Measurements from ENCODE around the gene PHF12.
"Not testable (repeated sequence)": the region's sequence is repeated elsewhere in the genome, so short reads cannot be mapped to it uniquely, and the experiment has no call there.

Gene PHF12

DNA sequence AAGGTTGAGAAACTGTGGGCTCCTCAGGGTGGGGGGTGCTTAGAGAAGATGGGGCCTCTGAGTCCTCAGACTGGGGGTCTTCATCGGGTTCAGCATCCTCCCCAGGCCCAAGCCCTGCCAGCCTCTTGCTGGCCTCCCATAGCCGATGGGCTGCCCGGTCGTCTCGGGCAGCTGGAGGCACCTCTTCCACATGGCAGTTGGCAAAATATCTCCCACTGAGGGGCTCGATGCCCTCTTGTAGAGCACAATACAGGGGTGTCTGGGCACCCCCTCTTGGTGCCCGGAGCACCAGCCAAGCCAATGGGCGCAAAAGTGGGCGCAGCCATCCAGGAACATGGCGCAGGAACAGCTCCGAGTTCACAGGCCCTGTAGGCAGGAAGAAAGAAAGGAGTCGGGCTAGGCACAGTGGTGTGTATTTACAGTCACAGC lies 52.8 kb downstream of the PHF12 start:
- in situ Hi-C loops (cut with HindIII; ENCODE audit: low pct_unique_long_range_greater_than_20kb, low sequenced_read_pairs) = no loop called here
- no peak for TF ChIP-seq JUND (IDR thresholded peaks at IDR 0.05; ENCODE audit: low read depth)
- no peak for DNase-seq (ENCODE audit: low read depth in 1 of 2, low spot score in 1 of 2)

DNA sequence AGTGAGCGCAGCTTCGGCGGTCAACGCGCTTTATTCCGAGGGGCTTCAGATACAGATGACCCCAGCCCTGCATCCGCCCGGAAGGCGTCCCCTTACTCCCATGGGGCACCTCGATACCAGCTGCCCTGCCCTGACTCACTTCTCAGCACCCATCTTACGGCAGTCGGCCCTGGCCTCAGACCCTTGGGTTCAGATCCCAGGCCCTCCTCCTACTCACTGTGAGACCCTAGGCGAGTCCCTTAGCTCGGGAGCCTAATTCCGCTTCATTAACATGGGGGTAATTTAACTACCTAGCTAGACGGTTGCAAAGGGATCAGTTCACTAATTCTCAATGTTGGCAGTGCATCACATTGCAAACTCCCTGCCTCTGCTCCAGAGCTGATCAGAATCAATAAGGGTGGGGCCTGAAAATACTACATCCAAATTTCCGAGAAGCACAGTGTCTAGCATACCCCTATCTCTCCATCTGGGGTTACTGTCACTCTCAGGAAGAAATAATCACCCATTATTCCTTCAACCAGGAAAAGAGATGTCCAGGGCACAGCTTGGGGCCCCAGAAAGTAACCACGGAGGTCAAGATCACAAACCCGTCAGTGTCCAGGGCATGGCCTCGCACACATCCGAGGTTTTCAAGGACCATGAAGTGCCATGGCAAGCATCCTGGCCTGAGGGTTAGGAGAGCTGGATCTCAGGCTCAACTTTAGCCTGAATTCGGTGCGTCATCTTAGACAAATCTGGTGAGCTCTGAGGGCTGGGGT lies 53.4 kb downstream of the PHF12 start:
- no peak for TF ChIP-seq JUND (IDR thresholded peaks at IDR 0.05; ENCODE audit: low read depth)
- no peak for DNase-seq (ENCODE audit: low read depth in 1 of 2, low spot score in 1 of 2)
- in situ Hi-C loops (cut with HindIII; ENCODE audit: low pct_unique_long_range_greater_than_20kb, low sequenced_read_pairs) = no loop called here

DNA sequence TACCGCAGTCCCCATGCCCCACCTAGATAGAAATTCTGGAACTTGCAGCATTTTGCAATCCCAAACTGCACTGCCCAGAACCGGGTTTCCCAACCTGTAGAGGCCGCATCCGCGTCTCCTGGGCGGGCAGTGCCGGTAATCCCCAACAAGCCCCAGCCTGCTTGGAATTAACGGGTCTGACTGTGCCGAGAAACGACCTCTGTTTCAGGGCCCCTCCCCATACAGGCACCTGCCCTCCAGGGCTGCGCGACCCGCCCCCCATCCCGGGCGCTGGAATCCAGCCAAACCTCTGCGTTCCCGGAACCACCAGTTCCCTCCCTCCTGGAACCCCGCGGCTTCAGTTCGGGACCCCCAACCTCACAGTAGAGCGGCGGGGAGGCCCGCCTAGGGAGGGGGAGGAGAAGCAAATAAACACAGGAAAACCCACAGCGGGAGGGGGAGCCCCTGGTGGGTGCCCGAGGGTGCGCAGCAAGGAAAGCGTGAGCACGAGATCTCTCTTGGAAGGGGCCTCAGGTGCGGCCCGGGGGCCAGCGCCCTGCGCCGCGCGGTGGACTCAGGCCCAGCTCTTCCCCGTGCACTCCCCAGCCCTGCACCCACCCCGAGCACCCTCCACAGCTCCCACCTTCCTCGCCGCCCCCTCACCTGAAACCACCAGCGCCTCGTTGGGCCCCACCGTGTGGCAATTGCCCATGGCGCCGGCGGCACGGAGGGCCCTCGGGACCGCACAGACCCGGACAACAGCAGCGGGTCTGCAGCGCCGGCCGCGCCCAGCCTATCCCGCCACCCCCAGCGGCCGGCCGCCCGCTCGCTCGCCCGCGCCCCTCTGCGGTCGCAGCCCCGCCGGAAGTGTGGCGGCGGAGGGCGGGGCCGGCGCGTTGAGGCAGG lies 54.2 kb downstream of the PHF12 start, which contains the start of gene FLOT2:
Gene FLOT2 (minus strand): TSS at position 850 of the 885 bp plus-strand sequence. CDS start 159 bp downstream, at position 691.
- in situ Hi-C loops (cut with HindIII; ENCODE audit: low pct_unique_long_range_greater_than_20kb, low sequenced_read_pairs) = no loop called here
- peak; percentile 56 to 68 for DNase-seq (ENCODE audit: low read depth in 1 of 2, low spot score in 1 of 2)
- TF ChIP-seq JUND (IDR thresholded peaks at IDR 0.05; ENCODE audit: low read depth) = no peak

DNA sequence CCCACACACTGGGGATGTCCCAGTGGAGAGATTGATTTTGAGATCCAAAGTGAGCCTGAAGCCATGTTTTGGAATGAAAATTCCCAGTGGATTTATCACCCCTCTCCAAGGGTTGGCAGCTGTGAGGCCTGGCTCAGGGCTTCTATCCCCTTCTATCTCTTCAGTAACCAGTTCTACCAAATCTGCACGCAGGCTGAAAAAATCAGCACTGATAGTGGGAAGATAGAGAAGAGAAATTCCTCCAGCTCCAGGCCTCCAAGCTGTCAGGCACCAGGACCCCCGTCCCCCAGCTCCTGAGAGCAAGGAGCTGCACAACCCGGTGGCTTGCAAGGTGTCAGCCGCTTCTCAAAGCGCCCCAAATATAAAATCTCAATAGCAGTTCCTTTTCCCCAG lies 54.8 kb downstream of the PHF12 start:
- no peak for TF ChIP-seq JUND (IDR thresholded peaks at IDR 0.05; ENCODE audit: low read depth)
- in situ Hi-C loops (cut with HindIII; ENCODE audit: low pct_unique_long_range_greater_than_20kb, low sequenced_read_pairs) = no loop called here
- no peak for DNase-seq (ENCODE audit: low read depth in 1 of 2, low spot score in 1 of 2)

DNA sequence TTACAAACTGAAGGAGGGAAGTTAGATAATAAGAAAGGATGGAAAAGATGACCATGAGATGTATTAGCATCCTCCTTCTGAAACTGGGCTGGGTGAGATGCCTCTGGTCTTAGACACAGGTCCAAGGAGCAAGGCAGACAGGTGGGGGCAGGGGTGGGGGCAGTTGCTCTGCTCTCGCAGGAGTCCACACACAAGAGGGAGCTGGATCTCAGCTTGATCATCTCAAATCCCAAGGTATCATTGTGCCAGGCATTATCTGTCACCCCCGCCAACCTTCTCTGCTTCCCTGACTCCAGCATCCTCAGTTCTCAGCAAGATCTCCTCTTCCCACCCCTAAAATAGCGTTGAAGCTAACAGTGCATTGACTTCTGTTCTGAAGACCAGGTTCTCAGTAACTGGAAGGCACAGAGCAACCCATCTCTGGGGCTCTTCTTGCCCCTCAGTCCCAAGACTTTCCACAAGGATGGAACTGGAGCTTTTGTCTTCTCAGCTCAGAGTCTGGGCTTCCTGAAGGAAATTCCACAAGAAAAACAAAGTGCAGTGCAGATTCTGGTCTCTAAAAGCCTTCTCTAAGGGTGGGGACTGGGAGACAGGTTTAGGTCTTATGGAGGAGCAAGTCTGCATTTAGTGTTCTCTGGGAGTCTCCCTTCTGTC lies 55.4 kb downstream of the PHF12 start:
- in situ Hi-C loops (cut with HindIII; ENCODE audit: low pct_unique_long_range_greater_than_20kb, low sequenced_read_pairs) = no loop called here
- no peak for TF ChIP-seq JUND (IDR thresholded peaks at IDR 0.05; ENCODE audit: low read depth)
- DNase-seq (ENCODE audit: low read depth in 1 of 2, low spot score in 1 of 2) = no peak

DNA sequence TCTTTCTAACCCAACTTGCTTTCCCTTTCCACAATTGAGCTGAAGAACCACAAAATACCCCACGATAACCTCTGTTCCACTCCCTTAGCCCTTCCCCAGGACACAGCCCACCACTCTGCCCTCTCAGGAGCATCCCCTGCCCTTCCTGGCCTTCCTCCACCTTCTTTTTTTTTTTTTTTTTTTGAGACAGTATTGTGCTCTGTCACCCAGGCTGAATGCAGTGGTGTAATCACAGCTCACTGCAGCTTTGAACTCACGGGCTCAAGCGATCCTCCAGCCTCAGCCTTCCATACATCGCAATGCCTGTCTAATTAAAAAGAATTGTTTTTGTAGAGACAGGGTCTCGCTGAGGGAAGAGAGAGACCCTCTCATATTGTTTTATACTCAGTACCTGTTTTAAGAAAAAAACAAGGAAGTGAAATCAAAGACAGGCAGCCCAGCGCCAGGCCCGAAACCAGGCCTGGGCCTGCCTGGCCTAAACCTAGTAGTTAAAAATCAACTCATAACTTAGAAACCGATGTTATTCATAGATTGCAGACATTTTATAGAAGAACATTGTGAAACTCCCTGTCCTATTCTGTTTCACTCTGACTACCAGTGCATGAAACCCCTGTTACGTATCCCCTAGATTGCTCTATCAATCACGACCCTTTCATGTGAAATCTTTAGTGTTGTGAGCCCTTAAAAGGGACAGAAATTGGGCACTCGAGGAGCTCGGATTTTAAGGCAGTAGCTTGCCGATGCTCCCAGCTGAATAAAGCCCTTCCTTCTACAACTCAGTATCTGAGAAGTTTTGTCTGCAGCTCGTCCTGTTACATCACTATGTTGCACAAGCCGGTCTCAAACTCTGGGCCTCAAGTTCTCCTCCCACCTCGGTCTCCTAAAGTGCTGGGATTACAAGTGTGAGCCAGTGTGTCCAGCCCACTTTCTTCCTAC lies 57.8 kb downstream of the PHF12 start:
- DNase-seq (ENCODE audit: low read depth in 1 of 2, low spot score in 1 of 2); in situ Hi-C loops (cut with HindIII; ENCODE audit: low pct_unique_long_range_greater_than_20kb, low sequenced_read_pairs): not testable (repeated sequence)

DNA sequence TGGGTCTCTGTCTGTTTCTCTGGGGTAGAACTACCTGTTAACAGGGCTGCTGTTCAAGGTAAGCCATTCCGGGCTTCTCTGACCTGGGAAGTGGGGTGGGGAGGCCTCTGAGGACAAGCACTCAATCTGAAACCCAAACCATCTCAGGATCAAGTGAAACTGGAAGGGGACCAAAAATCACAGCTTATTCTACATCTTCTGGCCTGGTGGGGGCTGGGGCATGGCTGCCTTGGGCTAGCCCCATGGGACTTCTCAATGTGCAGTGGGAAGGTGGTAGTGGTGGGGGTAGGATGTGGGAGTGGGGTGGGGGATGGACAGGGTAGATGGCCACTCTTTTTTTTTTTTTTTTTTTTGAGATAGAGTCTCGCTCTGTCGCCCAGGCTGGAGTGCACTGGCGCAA lies 59.3 kb downstream of the PHF12 start:
- no peak for TF ChIP-seq JUND (IDR thresholded peaks at IDR 0.05; ENCODE audit: low read depth)
- DNase-seq (ENCODE audit: low read depth in 1 of 2, low spot score in 1 of 2) = no peak
- in situ Hi-C loops (cut with HindIII; ENCODE audit: low pct_unique_long_range_greater_than_20kb, low sequenced_read_pairs) = no loop called here

DNA sequence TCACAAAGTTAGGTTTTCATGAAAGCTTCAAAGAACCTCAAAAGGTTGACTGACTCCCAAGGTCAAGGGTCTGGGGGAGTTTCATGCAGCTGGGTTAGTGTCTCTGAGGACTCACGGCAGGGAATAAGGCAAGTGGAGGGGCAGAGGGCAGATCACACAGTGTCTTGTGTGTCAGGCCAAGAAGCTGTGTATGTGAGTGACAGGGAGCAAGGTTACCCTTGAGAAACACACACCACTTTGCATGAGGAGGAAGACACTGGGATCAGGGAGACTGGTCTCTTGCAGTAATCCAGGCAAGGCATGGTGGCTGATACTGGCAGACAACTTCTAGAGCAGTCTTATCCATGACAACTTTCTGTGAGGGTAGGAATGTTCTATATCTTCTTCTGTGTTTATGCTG lies 60.1 kb downstream of the PHF12 start:
- DNase-seq (ENCODE audit: low read depth in 1 of 2, low spot score in 1 of 2) = no peak
- TF ChIP-seq JUND (IDR thresholded peaks at IDR 0.05; ENCODE audit: low read depth) = no peak
- in situ Hi-C loops (cut with HindIII; ENCODE audit: low pct_unique_long_range_greater_than_20kb, low sequenced_read_pairs) = no loop called here

DNA sequence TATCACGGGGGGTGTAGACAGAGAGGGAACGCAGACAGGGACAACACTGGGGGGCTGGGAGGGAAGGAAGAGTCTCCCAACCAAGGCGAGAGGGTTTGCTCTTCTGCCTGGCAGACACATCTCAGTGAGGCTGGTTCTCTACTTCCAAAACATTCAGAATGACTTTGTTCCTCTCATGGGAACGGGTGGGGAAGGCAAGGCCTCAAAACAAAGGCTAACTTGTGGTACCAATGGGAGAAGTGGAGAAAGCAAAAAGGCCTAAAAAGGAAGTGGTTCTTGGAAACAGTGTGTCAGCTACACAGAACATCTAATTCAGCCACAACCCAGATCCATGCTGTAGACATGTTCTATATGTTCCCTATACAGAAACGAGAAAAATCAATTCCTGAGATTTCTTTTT lies 61.3 kb downstream of the PHF12 start:
- DNase-seq (ENCODE audit: low read depth in 1 of 2, low spot score in 1 of 2) = no peak
- no peak for TF ChIP-seq JUND (IDR thresholded peaks at IDR 0.05; ENCODE audit: low read depth)
- in situ Hi-C loops (cut with HindIII; ENCODE audit: low pct_unique_long_range_greater_than_20kb, low sequenced_read_pairs) = no loop called here

DNA sequence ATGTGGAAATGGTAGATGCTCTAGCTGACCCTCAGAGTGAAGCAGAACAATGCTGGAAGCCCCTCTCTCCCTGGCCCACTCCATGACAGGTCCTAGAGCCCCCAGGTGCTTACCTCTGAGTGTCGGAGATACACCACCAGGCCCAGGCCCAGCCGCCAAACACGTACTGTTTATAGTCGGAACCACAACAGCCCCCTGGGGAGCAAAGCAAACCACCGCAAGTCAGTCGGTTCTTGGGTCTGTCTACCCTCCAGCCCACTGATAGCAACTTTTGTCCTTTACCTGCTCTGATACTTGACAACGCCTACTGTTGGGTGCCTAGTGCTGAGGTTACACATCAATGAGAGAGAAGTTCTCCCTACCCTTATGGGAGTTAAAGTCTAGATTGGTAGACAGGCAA lies 62.5 kb downstream of the PHF12 start:
- in situ Hi-C loops (cut with HindIII; ENCODE audit: low pct_unique_long_range_greater_than_20kb, low sequenced_read_pairs) = no loop called here
- no peak for DNase-seq (ENCODE audit: low read depth in 1 of 2, low spot score in 1 of 2)
- no peak for TF ChIP-seq JUND (IDR thresholded peaks at IDR 0.05; ENCODE audit: low read depth)

DNA sequence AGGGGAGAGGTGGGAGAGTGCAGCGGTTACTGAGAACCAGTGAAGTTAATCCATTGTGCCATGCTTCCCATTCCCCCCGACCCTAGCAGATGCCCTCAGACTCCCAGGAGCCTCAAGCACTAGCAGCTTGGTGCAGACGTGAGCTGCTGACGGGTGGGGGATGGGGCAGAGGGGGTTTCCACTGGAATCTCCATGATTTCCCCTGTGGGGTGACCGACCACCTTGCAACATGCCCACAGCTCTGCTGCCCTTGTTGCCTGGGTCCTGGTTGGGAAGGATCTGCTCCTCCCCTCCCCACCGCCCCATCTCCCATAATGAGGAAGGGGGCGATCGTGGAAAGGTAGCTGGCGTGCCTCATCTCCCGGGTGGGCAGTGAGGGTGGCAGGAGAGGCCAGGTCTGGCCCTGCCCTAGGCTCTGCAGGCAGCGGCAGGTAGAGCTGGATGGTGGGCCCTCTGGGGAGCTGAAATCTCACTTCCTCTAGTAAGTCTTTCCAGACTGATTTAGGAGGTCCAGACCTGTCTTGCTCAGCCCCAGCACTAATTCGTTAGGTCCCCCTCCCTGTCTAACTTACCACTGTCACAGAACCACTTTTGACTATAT lies 63.3 kb downstream of the PHF12 start:
- in situ Hi-C loops (cut with HindIII; ENCODE audit: low pct_unique_long_range_greater_than_20kb, low sequenced_read_pairs) = no loop called here
- no peak for TF ChIP-seq JUND (IDR thresholded peaks at IDR 0.05; ENCODE audit: low read depth)

More for the DNA sequence above, 63.3 kb downstream of the PHF12 start:
- DNase-seq (ENCODE audit: low read depth in 1 of 2, low spot score in 1 of 2) = no peak

All from T47D (cell line).